CD4-positive, CD25-positive, alpha-beta regulatory T cell (primary cell): ENCODE results near the gene TSPAN18. TPM values are rescaled to one million over a fixed set of nuclear protein-coding genes. Genes with fewer than 3 reads are reported as not detected.
A peak's percentile ranks its signal among the peaks of the same experiment; 100 is the strongest.

ENCODE experiments used
- ATAC-seq, 2 donors: fragments of 150-1000 bp; cut with Tn5 transposase; one replicate each; pipeline ENCODE4 v1.10.0; 2021; ENCODE audit warnings: low read depth in 2 of 2, moderate number of reproducible peaks in 2 of 2, moderate library complexity in 1 of 2
- DNase-seq, 3 donors: peaks; one replicate each; pipeline versions ENCODE4 v3.0.0 to v3.0.0-alpha.2; 2012 to 2022; ENCODE audit warnings: mixed read lengths in 1 of 3
- H3K27ac ChIP-seq: one replicate; pipeline ENCODE4 v1.7.0; 2013; ENCODE audit warnings: mild to moderate bottlenecking, low read length; ENCODE audit not compliant: insufficient read depth, poor library complexity, severe bottlenecking
- H3K27me3 ChIP-seq: one replicate; pipeline ENCODE4 v1.7.0; 2013; ENCODE audit warnings: low read length; ENCODE audit not compliant: control insufficient read depth, insufficient read depth
- H3K36me3 ChIP-seq: one replicate; pipeline ENCODE4 v1.7.0; 2013; ENCODE audit warnings: mild to moderate bottlenecking, low read length, moderate library complexity; ENCODE audit not compliant: control insufficient read depth, insufficient read depth
- H3K4me1 ChIP-seq: 2 replicates; pipeline ENCODE4 v1.7.0; 2013; ENCODE audit warnings: mild to moderate bottlenecking, low read length; ENCODE audit not compliant: insufficient read depth, control insufficient read depth, poor library complexity, severe bottlenecking
- H3K4me3 ChIP-seq: one replicate; pipeline ENCODE4 v1.7.0; 2013; ENCODE audit warnings: low read depth, mild to moderate bottlenecking, low read length, moderate library complexity
- H3K9me3 ChIP-seq, 2 experiments: 1 replicate in 1 of 2; 2 replicates in 1 of 2; pipeline ENCODE4 v1.7.0; 2013; ENCODE audit warnings: low read length in 2 of 2, mild to moderate bottlenecking in 1 of 2, moderate library complexity in 1 of 2; ENCODE audit not compliant: control insufficient read depth in 2 of 2
- H3K27ac Mint-ChIP-seq, 3 donors: one replicate each; pipeline ENCODE4 v1.8.0; 2020 to 2022; ENCODE audit warnings: mild to moderate bottlenecking in 3 of 3, mixed read lengths in 3 of 3, moderate library complexity in 2 of 3
- H3K27me3 Mint-ChIP-seq: one replicate; pipeline ENCODE4 v1.8.0; 2022; ENCODE audit warnings: mild to moderate bottlenecking, mixed read lengths
- H3K36me3 Mint-ChIP-seq: one replicate; pipeline ENCODE4 v1.8.0; 2020; ENCODE audit warnings: mixed read lengths
- H3K4me1 Mint-ChIP-seq, 4 donors: one replicate each; pipeline ENCODE4 v1.8.0; 2020 to 2022; ENCODE audit warnings: mixed read lengths in 4 of 4, mild to moderate bottlenecking in 1 of 4
- H3K4me3 Mint-ChIP-seq, 4 donors: one replicate each; pipeline ENCODE4 v1.8.0; 2020 to 2022; ENCODE audit warnings: mild to moderate bottlenecking in 4 of 4, mixed read lengths in 4 of 4, moderate library complexity in 3 of 4
- H3K9me3 Mint-ChIP-seq, 7 donors: one replicate each; pipeline ENCODE4 v1.8.0; 2020 to 2022; ENCODE audit warnings: mixed read lengths in 7 of 7, mild to moderate bottlenecking in 3 of 7, moderate library complexity in 2 of 7
- polyA plus RNA-seq, 4 donors: library from polyadenylated mRNA; unstranded; fragments of 300-500 nt; fragmentation: Illumina TruSeq; gene quantifications; one replicate each; pipeline ENCODE4 v1.2.3, GENCODE V29; 2021
- total RNA-seq: library from RNA; stranded (reverse); gene quantifications from one replicate; pipeline ENCODE4 v1.2.3, GENCODE V29; 2022

Gene TSPAN18
- total and polyA plus RNA-seq, 5 donors from 2014 or later: 3.2 to 36.9 (median 4.9) TPM

DNA sequence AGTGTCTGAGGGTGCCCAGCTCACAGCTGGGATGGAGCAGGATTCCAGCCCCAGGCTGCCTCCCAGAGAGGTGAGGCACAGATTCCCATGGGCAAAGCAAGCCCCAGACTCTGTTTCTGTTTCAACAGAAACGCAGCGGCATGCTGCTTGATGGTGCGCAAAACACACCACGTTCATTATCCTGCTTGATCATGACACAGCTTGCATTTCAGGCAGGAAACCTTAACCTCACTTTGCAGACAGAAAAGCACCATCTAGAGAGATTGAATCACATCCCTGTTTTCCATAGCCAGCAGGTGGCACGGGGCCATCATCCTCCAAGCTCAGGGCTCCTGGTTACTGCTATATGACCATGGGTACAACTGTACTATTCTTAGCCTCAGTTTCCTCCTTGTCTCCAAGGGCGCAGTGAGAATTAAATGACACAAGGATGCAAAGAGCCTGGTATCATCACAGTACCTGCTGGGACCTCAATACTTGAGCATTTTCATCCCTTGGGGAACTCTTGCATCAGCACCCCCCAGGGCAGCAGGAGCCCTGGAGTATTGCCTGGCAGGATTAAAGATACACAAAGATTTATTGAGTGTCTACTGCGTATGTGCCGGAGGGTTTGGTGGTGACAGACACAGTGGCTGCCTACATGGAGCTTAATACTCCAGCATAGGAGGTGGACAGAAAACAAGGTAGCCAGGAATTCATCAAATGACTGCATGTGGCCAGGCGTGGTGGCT, 113.9 kb downstream of the TSPAN18 start:
- ATAC-seq: no peak
- H3K4me1 Mint-ChIP-seq: peaks cover 0 to 5% (median 0%) of the 10 kb centered on the region in 4 donors
- no peak overlapping the region for H3K27ac Mint-ChIP-seq
- Histone ChIP-seq H3K36me3 (peaks cover 2% of the 10 kb centered on the region), H3K9me3 (peaks cover 0 to 4% of the 10 kb centered on the region in 2 experiments), H3K4me3 (no peak overlapping the region), H3K4me1 (no peaks in the 10 kb centered on the region), H3K27ac (no peak overlapping the region), H3K27me3 (no peaks in the 10 kb centered on the region)
- peaks cover 0 to 18% (median 6%) of the 10 kb centered on the region in 7 donors for H3K9me3 Mint-ChIP-seq
- DNase-seq: no peak
- H3K36me3 Mint-ChIP-seq: peaks cover 20% of the 10 kb centered on the region
- H3K27me3 Mint-ChIP-seq: peaks cover 11% of the 10 kb centered on the region
- H3K4me3 Mint-ChIP-seq: no peak overlapping the region

DNA sequence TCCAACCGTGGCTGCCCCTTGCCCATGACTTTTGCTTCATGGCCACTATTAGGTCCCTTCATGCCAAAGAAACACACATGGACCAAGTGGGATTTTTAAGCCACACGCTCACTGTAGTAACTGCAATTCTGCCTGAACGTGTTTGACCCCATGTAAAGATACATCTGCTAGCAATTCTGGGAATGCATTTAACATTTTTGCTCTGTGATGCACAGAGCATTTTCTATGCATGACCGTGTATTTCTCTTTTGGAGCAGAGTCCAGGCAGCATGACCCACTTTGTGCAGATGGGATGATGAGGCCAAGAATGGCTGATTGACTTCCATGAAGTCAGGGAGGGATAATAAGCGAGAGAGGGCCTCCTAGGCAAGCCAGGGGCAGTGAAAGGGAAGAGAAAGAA, 115.5 kb downstream of the TSPAN18 start:
- Histone ChIP-seq H3K9me3 (peaks cover 8% of the 10 kb centered on the region in 2 experiments), H3K4me3 (no peak overlapping the region), H3K4me1 (no peaks in the 10 kb centered on the region), H3K36me3 (peaks cover 4% of the 10 kb centered on the region), H3K27me3 (no peaks in the 10 kb centered on the region), H3K27ac (no peak overlapping the region)
- Mint-ChIP-seq H3K9me3 (peaks cover 0 to 31% (median 8%) of the 10 kb centered on the region in 7 donors), H3K27ac (no peak overlapping the region), H3K27me3 (peaks cover 5% of the 10 kb centered on the region), H3K4me3 (no peak overlapping the region), H3K36me3 (peaks cover 33% of the 10 kb centered on the region), H3K4me1 (peaks cover 0 to 3% (median 0%) of the 10 kb centered on the region in 4 donors)
- DNase-seq (no peak), ATAC-seq (no peak)

DNA sequence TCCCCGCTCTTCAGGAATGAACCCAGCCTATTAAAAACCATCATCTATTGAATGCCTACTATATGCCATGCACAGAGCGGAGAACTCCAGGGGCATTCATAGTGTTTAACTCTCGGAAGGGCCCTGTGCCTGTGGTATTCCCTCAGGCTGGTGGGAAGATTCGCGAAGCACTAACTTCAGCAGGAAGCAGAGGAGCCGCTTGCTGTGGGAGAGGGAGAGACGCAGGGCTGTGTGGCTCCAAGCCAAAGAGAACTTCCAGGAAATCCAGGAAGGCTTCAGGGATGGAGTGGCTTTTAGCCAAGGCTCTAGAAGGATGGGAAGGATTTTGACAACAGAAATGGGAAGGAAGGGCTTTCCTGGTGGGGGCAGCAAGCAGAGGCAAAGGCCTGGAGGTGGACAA, 120.1 kb downstream of the TSPAN18 start:
- Mint-ChIP-seq H3K4me3 (no peak overlapping the region), H3K4me1 (peaks cover 0 to 2% (median under 1%) of the 10 kb centered on the region in 4 donors), H3K27me3 (peaks cover 5% of the 10 kb centered on the region), H3K9me3 (peaks cover 0 to 31% (median 8%) of the 10 kb centered on the region in 7 donors), H3K36me3 (peaks cover 36% of the 10 kb centered on the region), H3K27ac (no peak overlapping the region)
- no peak for ATAC-seq
- H3K9me3 ChIP-seq: peaks cover 8 to 11% of the 10 kb centered on the region in 2 experiments
- peaks cover 4% of the 10 kb centered on the region for H3K36me3 ChIP-seq
- H3K4me3 ChIP-seq: no peak overlapping the region
- no peak overlapping the region for H3K27ac ChIP-seq
- no peak for DNase-seq
- H3K27me3 ChIP-seq: no peaks in the 10 kb centered on the region
- no peaks in the 10 kb centered on the region for H3K4me1 ChIP-seq

DNA sequence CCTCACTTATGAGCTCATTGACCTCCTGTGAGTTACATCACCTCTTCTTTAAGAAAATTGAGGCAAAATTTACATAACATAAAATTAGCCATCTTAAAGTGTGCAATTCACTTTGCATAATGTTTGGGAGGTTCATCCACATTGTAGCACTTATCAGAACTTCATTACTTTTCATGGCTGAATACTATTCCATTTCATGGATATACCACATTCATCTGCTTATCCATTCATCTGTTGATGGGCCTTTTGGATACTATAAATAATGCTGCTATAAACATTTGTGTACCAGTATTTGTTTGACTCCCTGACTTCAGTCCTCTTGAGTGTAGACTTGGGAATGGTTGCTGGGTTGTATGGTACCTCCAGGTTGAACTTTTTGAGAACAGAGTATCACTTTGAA, 120.6 kb downstream of the TSPAN18 start:
- no peak overlapping the region for H3K4me3 Mint-ChIP-seq
- Histone ChIP-seq H3K36me3 (peaks cover 4% of the 10 kb centered on the region), H3K27me3 (no peaks in the 10 kb centered on the region), H3K4me3 (no peak overlapping the region), H3K27ac (no peak overlapping the region), H3K4me1 (no peaks in the 10 kb centered on the region), H3K9me3 (peaks cover 7 to 11% of the 10 kb centered on the region in 2 experiments)
- no peak overlapping the region for H3K27ac Mint-ChIP-seq
- DNase-seq (no peak), ATAC-seq (no peak)
- peaks cover 36% of the 10 kb centered on the region for H3K36me3 Mint-ChIP-seq
- H3K9me3 Mint-ChIP-seq: peaks cover 0 to 29% (median 7%) of the 10 kb centered on the region in 7 donors
- H3K27me3 Mint-ChIP-seq: peaks cover 5% of the 10 kb centered on the region
- H3K4me1 Mint-ChIP-seq: peaks cover 0 to 3% (median under 1%) of the 10 kb centered on the region in 4 donors

DNA sequence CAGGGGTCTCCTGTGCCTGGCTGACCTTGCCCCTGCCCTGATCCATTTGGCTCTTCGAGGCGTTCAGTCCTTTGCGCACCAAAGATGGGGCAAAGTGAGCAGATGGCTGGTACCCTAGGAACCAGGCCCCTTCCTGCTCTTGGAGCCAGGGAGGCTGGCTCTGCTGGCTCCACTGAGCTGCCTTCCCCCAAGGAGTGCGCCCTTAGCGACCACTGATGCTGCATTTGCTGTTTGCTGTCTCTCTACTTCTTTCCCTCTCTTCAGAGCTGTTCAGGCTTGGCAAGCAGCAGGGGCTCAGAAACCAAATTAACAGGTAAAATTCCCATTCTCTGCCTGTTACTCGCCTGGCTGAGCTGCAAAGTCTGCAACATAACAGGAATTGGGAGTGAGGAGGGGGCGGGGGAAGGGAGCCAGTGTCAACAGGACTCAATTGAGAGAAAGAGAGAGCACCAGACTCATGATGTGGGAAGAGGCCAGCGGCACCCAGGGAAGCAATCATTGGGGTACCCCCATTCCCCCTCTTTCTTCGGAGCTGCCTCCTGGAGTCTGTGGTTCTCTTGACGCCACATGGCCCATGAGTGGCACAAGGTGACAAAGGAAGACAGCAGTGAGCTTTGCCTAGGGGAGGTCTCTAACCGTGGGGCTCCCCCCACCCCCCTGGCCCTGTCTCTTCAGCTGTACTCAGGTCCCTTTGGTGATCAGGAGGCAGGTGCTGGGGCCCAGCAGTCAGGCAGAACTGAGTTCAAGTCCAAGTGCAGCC, 121.6 kb downstream of the TSPAN18 start:
- H3K4me3 ChIP-seq: no peak overlapping the region
- no peak overlapping the region for H3K27ac Mint-ChIP-seq

DNA sequence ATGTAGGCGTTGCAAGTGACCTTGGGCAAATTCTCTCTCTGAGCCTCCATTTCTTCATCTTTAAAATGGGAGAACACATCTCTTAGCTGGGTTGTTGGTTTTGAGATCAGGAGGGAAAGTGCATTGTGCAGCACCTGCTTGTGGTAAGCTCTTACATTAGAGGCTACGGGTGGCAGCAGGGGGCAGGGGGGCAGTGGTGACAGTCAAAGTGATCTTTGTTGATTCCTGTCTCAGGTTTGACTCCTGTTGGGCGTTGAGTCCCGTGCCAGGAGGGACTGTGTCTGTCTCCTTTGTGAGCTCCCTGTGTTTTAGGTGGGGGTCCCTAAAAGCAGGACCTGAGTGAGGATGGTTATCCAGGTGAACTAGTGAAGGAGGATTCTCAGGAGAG, 122.2 kb downstream of the TSPAN18 start:
- Mint-ChIP-seq H3K4me1 (peaks cover 0 to 4% (median 2%) of the 10 kb centered on the region in 4 donors), H3K36me3 (peaks cover 36% of the 10 kb centered on the region), H3K27ac (peak overlapping the region in 1 of 3 donors; percentile 80), H3K27me3 (no peaks in the 10 kb centered on the region), H3K9me3 (peaks cover 0 to 24% (median 5%) of the 10 kb centered on the region in 7 donors), H3K4me3 (no peak overlapping the region)
- no peak for DNase-seq
- Histone ChIP-seq H3K27me3 (no peaks in the 10 kb centered on the region), H3K27ac (no peak overlapping the region), H3K4me3 (no peak overlapping the region), H3K36me3 (peaks cover 4% of the 10 kb centered on the region), H3K4me1 (no peaks in the 10 kb centered on the region), H3K9me3 (peaks cover 4 to 11% of the 10 kb centered on the region in 2 experiments)
- no peak for ATAC-seq

More for the DNA sequence above, 121.6 kb downstream of the TSPAN18 start:
- peaks cover 4% of the 10 kb centered on the region for H3K36me3 ChIP-seq
- DNase-seq: no peak
- Mint-ChIP-seq H3K4me1 (peaks cover 0 to 4% (median 2%) of the 10 kb centered on the region in 4 donors), H3K4me3 (no peak overlapping the region), H3K9me3 (peaks cover 0 to 24% (median 7%) of the 10 kb centered on the region in 7 donors), H3K36me3 (peaks cover 36% of the 10 kb centered on the region), H3K27me3 (no peaks in the 10 kb centered on the region)
- no peaks in the 10 kb centered on the region for H3K4me1 ChIP-seq
- no peaks in the 10 kb centered on the region for H3K27me3 ChIP-seq
- no peak overlapping the region for H3K27ac ChIP-seq
- peaks cover 4 to 11% of the 10 kb centered on the region in 2 experiments for H3K9me3 ChIP-seq
- ATAC-seq: no peak

DNA sequence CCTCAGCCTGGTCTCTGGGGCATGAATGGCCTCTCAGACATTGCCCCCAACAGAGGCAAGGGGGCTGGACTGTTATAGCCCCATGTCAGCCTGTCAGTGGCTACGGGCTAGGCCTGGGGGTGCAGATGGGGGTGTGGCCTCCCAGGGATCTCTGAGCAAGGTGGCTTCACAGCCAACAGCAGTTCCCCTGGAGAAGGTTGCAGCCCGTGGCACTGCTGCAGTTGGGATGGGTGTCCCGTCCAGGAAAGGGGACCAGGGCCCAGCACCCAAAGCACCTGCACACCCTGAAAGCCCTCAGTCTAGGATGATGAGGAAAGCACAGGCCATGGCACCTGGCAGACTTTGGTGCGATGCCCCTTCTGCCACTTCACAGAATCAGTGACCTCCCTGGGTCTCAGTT, 122.7 kb downstream of the TSPAN18 start:
- Mint-ChIP-seq H3K4me1 (peaks cover 0 to 4% (median 2%) of the 10 kb centered on the region in 4 donors), H3K9me3 (peaks cover 0 to 20% (median 5%) of the 10 kb centered on the region in 7 donors), H3K27ac (peak overlapping the region in 1 of 3 donors; percentile 80), H3K36me3 (peaks cover 33% of the 10 kb centered on the region), H3K27me3 (no peaks in the 10 kb centered on the region), H3K4me3 (no peak overlapping the region)
- no peak overlapping the region for H3K27ac ChIP-seq
- H3K36me3 ChIP-seq: peaks cover 4% of the 10 kb centered on the region
- DNase-seq (no peak), ATAC-seq (no peak)
- no peaks in the 10 kb centered on the region for H3K27me3 ChIP-seq
- peaks cover 4 to 11% of the 10 kb centered on the region in 2 experiments for H3K9me3 ChIP-seq
- no peak overlapping the region for H3K4me3 ChIP-seq
- no peaks in the 10 kb centered on the region for H3K4me1 ChIP-seq
